Tibial artery (tissue), 4 donors: ENCODE results near the gene MTHFD2.

Experiments
- DNase-seq, 2 donors: peaks; one replicate each; pipeline ENCODE4 v3.0.0-alpha.2; 2019
- H3K27ac ChIP-seq, 2 donors: fragments of 200-600 bp; sonication (generic) in 1 of 2; 1 replicate in 1 of 2; 2 replicates in 1 of 2; pipeline ENCODE4 v1.5.1; 2018 to 2019; ENCODE audit warnings: mild to moderate bottlenecking in 1 of 2
- H3K27me3 ChIP-seq, 2 donors: fragments of 200-600 bp; sonication (generic) in 1 of 2; one replicate each; pipeline versions ENCODE4 v1.5.1 to v1.6.0; 2016 to 2019
- H3K36me3 ChIP-seq, 3 donors: fragments of 200-600 bp; sonication (generic) in 2 of 3; one replicate each; pipeline ENCODE4 v1.5.1; 2016 to 2019; ENCODE audit warnings: mild to moderate bottlenecking in 2 of 3
- H3K4me1 ChIP-seq, 4 donors: fragments of 200-600 bp; sonication (generic) in 2 of 4; 1 replicate in 3 of 4; 2 replicates in 1 of 4; pipeline ENCODE4 v1.5.1; 2016 to 2019
- H3K4me3 ChIP-seq, 2 donors: fragments of 200-600 bp; sonication (generic) in 1 of 2; 1 replicate in 1 of 2; 2 replicates in 1 of 2; pipeline ENCODE4 v1.5.1; 2018 to 2019; ENCODE audit warnings: mild to moderate bottlenecking in 2 of 2
- H3K9me3 ChIP-seq, 3 donors: fragments of 200-600 bp; sonication (generic) in 1 of 3; one replicate each; pipeline ENCODE4 v1.5.1; 2016 to 2019
- CTCF ChIP-seq, 2 experiments: fragments of 200-600 bp in 1 of 2; fragments of 450-650 bp in 1 of 2; IDR thresholded peaks; one replicate each; pipeline ENCODE4 v1.5.1; 2017 to 2019; ENCODE audit warnings: antibody characterized with exemption in 2 of 2, mild to moderate bottlenecking in 1 of 2, moderate library complexity in 1 of 2
- intact Hi-C: fragments of 100-400 bp; cut with DNase I; formaldehyde crosslinking; loops from one replicate; pipeline ENCODE4 v1.15.0; 2023; ENCODE audit warnings: low total_unique reads

The MTHFD2 gene

DNA sequence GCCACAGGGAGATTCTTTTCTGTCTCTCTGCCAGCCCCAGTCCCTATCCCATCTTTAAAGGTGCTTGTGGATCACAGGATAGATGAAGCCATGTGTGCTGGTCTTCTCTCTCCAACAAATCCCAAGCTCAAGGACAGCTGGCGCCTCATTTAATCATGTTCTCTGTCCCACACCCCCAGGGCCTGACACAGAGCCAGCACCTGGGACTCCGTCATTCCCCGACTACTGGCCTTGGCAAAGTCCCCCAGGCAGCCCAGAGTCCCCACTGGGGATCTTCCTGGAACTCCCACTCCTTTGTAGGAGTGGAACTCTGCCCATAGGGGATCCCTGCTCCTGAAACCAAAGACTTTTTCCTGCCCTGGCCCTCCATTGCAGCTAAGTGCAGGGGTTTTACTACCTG lies 60.8 kb downstream of the MTHFD2 start:
- TF ChIP-seq CTCF (IDR thresholded peaks at IDR 0.05), result no peak
- Histone ChIP-seq H3K27ac (no peak overlapping the region), H3K9me3 (no peaks in the 10 kb centered on the region), H3K27me3 (no peaks in the 10 kb centered on the region), H3K4me3 (no peak overlapping the region), H3K36me3 (peaks cover 0 to 11% (median 0%) of the 10 kb centered on the region in 3 donors), H3K4me1 (peaks cover 0 to 5% (median 2%) of the 10 kb centered on the region in 4 donors)
- intact Hi-C loops, result no loop called here
- DNase-seq, result peak in 1 of 2 donors; percentile 51

DNA sequence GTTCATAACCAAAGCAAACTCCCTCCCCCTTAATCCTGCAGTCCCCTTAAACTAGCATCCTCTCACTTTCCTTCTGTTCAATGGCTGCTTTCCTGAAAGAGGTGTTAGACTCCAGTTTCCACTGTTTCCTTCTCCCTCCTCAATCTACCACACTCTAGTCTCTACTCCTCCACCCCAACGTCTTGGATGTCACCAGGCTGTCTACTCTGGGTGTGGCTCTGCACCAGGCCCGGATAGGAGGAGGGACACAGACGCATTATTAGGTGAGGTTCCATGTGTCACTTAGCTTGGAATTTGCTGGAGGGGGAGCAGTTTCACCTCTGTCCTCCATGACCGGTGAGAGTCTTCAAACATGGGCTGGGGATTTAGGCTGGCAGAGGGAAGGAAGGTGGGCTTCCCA lies 61.3 kb downstream of the MTHFD2 start:
- no peak for TF ChIP-seq CTCF (IDR thresholded peaks at IDR 0.05)
- Histone ChIP-seq H3K4me1 (no peaks in the 10 kb centered on the region), H3K27me3 (no peaks in the 10 kb centered on the region), H3K36me3 (peaks cover 0 to 13% (median 0%) of the 10 kb centered on the region in 3 donors), H3K4me3 (no peak overlapping the region), H3K9me3 (no peaks in the 10 kb centered on the region), H3K27ac (no peak overlapping the region)
- DNase-seq, result peak in 1 of 2 donors; percentile 35
- intact Hi-C loops, result loop anchor here (5.0 to 10.0 kb wide), 3 partner anchors 78 to 435 kb away; partner anchors contain the start of genes BOLA3 and STAMBP

DNA sequence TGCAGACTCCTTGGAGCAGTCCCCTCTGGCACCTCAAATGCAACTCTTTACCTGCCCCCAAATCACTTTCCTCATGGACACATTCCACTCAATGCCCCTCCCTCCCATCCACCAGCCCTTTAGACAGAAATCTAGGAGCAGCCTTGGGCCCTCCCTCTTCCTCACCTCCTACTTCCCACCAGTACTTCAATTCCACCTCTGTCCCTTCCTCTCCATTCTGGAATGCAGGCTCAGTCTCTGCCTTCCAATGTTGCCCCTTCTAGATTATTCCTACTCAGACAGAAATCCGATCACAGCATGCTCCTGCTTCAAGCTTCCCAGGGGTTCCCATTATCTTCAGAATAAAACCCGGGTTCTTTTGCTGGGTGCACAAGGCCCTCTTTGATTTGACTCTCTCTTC lies 62.1 kb downstream of the MTHFD2 start:
- peak in 1 of 2 donors; percentile 16 for DNase-seq
- H3K4me3 ChIP-seq, result no peak overlapping the region
- H3K4me1 ChIP-seq, result no peaks in the 10 kb centered on the region
- intact Hi-C loops, result loop anchor here (5.0 to 10.0 kb wide), 3 partner anchors 77 to 436 kb away; partner anchors contain the start of genes BOLA3 and STAMBP
- peaks cover 0 to 17% (median 0%) of the 10 kb centered on the region in 3 donors for H3K36me3 ChIP-seq
- H3K27ac ChIP-seq, result no peak overlapping the region
- no peak for TF ChIP-seq CTCF (IDR thresholded peaks at IDR 0.05)
- no peaks in the 10 kb centered on the region for H3K9me3 ChIP-seq
- H3K27me3 ChIP-seq, result no peaks in the 10 kb centered on the region

DNA sequence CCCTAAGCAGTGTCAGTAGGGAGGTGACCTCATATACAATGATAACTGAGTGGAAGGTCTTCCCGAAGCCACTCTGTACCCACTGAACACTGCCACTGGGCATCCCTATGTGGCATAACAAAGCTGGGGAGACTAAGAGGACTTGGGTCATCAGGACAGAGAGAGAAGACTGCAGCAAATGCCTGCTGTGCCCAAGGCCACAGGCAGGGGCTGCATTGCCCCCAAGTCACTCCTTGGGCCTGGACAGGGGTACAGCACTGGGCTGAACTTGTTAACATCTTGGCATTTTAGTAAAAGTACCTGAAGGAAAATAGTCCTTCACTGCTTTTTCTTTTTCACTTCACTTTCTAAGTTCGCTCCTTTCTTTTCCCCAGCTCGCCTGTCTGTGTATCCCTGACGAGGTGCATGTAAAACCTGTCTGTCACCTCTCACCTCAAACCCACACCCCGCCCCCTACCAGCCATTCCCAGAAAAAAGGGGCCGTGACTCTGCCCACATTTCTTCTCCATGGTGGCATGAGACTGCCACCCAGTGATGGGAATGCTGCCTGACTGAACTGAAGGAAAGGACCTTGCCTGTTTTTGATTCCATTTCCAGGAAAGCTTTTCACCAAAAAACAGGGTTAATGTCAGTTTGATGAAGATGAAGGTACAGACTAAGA lies 62.9 kb downstream of the MTHFD2 start:
- Histone ChIP-seq H3K27me3 (no peaks in the 10 kb centered on the region), H3K27ac (no peak overlapping the region), H3K4me3 (no peak overlapping the region), H3K9me3 (no peaks in the 10 kb centered on the region), H3K4me1 (no peaks in the 10 kb centered on the region), H3K36me3 (peaks cover 0 to 11% (median 0%) of the 10 kb centered on the region in 3 donors)
- TF ChIP-seq CTCF (IDR thresholded peaks at IDR 0.05), result peak; percentile 52 to 68
- intact Hi-C loops, result loop anchor here (5.0 to 10.0 kb wide), 3 partner anchors 76 to 437 kb away; partner anchors contain the start of genes BOLA3 and STAMBP
- peak in 1 of 2 donors; percentile 62 for DNase-seq

GRCh38 chr2:74262681-74263080 lies 64.3 kb downstream of the MTHFD2 start:
- Histone ChIP-seq H3K27me3 (no peaks in the 10 kb centered on the region), H3K36me3 (peaks cover 0 to 11% (median 0%) of the 10 kb centered on the region in 3 donors), H3K27ac (no peak overlapping the region), H3K4me3 (no peak overlapping the region), H3K4me1 (no peaks in the 10 kb centered on the region), H3K9me3 (no peaks in the 10 kb centered on the region)
- no peak for TF ChIP-seq CTCF (IDR thresholded peaks at IDR 0.05)
- no peak for DNase-seq
- intact Hi-C loops, result loop anchor here (5.0 to 10.0 kb wide), 3 partner anchors 75 to 438 kb away; partner anchors contain the start of genes BOLA3 and STAMBP
